ENCODE measurements around the gene RNPS1. TPM values are rescaled to one million over a fixed set of nuclear protein-coding genes. Genes with fewer than 3 reads are reported as not detected.

The RNPS1 gene
- total and polyA plus RNA-seq, 4 donors, result 92.0 to 144 (median 112) TPM

- no peak overlapping the region for H3K4me3 ChIP-seq
- H3K27ac ChIP-seq (ENCODE audit: low read depth in 1 of 2, low read length in 1 of 2), result no peak overlapping the region
- no peaks in the 10 kb centered on the region for H3K27me3 ChIP-seq (ENCODE audit: control insufficient read depth in 3 of 3, insufficient read depth in 3 of 3, low read length in 2 of 3)
- no peaks in the 10 kb centered on the region for H3K9me3 ChIP-seq (ENCODE audit: control insufficient read depth in 4 of 4, insufficient read depth in 3 of 4, low read length in 3 of 4)
- 93 to 95% methylated on average over 9 of the region's 9 CpGs for WGBS, 2 donors
- H3K4me1 ChIP-seq (ENCODE audit: control insufficient read depth in 5 of 5, insufficient read depth in 5 of 5, low read length in 5 of 5), result peaks cover 0 to 3% (median 0%) of the 10 kb centered on the region in 5 donors
- peaks cover 0 to 46% (median 0%) of the 10 kb centered on the region in 4 donors for H3K36me3 ChIP-seq (ENCODE audit: control insufficient read depth in 4 of 4, insufficient read depth in 4 of 4, low read length in 4 of 4)
- no peak for TF ChIP-seq CTCF (IDR thresholded peaks at IDR 0.05; ENCODE audit: control extremely low read depth, extremely low read depth)
- H3K9ac ChIP-seq (ENCODE audit: insufficient read depth in 1 of 2, low read length in 2 of 2), result no peak overlapping the region
- DNase-seq (no peak), ATAC-seq (ENCODE audit: insufficient read depth, low FRiP score) (no peak)
Measured at GRCh38 chr16:2298621-2299020, 30.7 kb upstream of the RNPS1 start.

GRCh38 chr16:2297506-2297860 is 29.6 kb upstream of the RNPS1 start:
- WGBS, 2 donors, result 96 to 97% methylated on average over 22 of the region's 22 CpGs
- TF ChIP-seq CTCF (IDR thresholded peaks at IDR 0.05; ENCODE audit: control extremely low read depth, extremely low read depth), result no peak

GRCh38 chr16:2296661-2297505 is 29.0 kb upstream of the RNPS1 start:
- Histone ChIP-seq H3K27me3 (ENCODE audit: control insufficient read depth in 3 of 3, insufficient read depth in 3 of 3, low read length in 2 of 3) (no peaks in the 10 kb centered on the region), H3K27ac (ENCODE audit: low read depth in 1 of 2, low read length in 1 of 2) (no peak overlapping the region), H3K9me3 (ENCODE audit: control insufficient read depth in 4 of 4, insufficient read depth in 3 of 4, low read length in 3 of 4) (no peaks in the 10 kb centered on the region), H3K36me3 (ENCODE audit: control insufficient read depth in 4 of 4, insufficient read depth in 4 of 4, low read length in 4 of 4) (peaks cover 0 to 49% (median 0%) of the 10 kb centered on the region in 4 donors), H3K9ac (ENCODE audit: insufficient read depth in 1 of 2, low read length in 2 of 2) (no peak overlapping the region), H3K4me1 (ENCODE audit: control insufficient read depth in 5 of 5, insufficient read depth in 5 of 5, low read length in 5 of 5) (peaks cover 0 to 3% (median 0%) of the 10 kb centered on the region in 5 donors), H3K4me3 (no peak overlapping the region)
- WGBS, 2 donors, result 78 to 82% methylated on average over 23 of the region's 23 CpGs
- DNase-seq, result peak in 2 of 3 donors; percentile 4 to 7
- no peak for TF ChIP-seq CTCF (IDR thresholded peaks at IDR 0.05; ENCODE audit: control extremely low read depth, extremely low read depth)
- no peak for ATAC-seq (ENCODE audit: insufficient read depth, low FRiP score)

More at GRCh38 chr16:2297506-2297860, 29.6 kb upstream of the RNPS1 start:
- H3K36me3 ChIP-seq (ENCODE audit: control insufficient read depth in 4 of 4, insufficient read depth in 4 of 4, low read length in 4 of 4), result peaks cover 0 to 44% (median 0%) of the 10 kb centered on the region in 4 donors
- peaks cover 0 to 3% (median 0%) of the 10 kb centered on the region in 5 donors for H3K4me1 ChIP-seq (ENCODE audit: control insufficient read depth in 5 of 5, insufficient read depth in 5 of 5, low read length in 5 of 5)
- no peak overlapping the region for H3K9ac ChIP-seq (ENCODE audit: insufficient read depth in 1 of 2, low read length in 2 of 2)
- DNase-seq (no peak), ATAC-seq (ENCODE audit: insufficient read depth, low FRiP score) (no peak)
- no peak overlapping the region for H3K4me3 ChIP-seq
- no peaks in the 10 kb centered on the region for H3K27me3 ChIP-seq (ENCODE audit: control insufficient read depth in 3 of 3, insufficient read depth in 3 of 3, low read length in 2 of 3)
- no peak overlapping the region for H3K27ac ChIP-seq (ENCODE audit: low read depth in 1 of 2, low read length in 1 of 2)
- H3K9me3 ChIP-seq (ENCODE audit: control insufficient read depth in 4 of 4, insufficient read depth in 3 of 4, low read length in 3 of 4), result no peaks in the 10 kb centered on the region

Measured in lung (tissue), 12 donors.